ENCODE measurements around the gene ARAP3.
A peak's percentile ranks its signal among the peaks of the same experiment; 100 is the strongest.

The ARAP3 gene

DNA sequence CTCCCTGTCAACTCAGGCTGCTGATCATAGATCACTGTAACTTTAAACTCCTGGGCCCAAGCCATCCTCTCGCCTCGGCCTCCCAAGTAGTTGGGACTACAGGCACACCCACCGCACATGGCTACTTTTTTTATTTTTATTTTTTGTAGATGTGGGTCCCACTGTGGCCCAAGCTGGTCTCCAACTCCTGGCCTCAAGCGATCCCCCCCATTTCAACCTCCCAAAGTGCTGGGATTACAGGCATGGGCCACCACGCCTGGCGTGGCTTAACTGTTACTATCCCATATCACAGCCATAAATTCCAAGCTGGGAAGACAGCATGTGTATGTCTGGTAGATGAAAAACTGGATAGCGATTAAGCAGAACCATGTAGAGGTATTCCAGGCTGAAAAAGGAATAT, 46.4 kb downstream of the ARAP3 start:
- Histone ChIP-seq H3K27me3 (ENCODE audit: control insufficient read depth, insufficient read depth, low read length) (peaks cover 4% of the 10 kb centered on the region), H3K4me3 (ENCODE audit: low read depth, low read length) (peak overlapping the region; percentile 99), H3K9me3 (ENCODE audit: control insufficient read depth, insufficient read depth, low read length) (no peaks in the 10 kb centered on the region), H3K9ac (ENCODE audit: low read depth, low read length) (peak overlapping the region; percentile 93), H3K4me1 (ENCODE audit: control insufficient read depth, insufficient read depth, low read length) (peaks cover 10% of the 10 kb centered on the region), H3K36me3 (ENCODE audit: control insufficient read depth, insufficient read depth, low read length) (peaks cover 10% of the 10 kb centered on the region)

DNA sequence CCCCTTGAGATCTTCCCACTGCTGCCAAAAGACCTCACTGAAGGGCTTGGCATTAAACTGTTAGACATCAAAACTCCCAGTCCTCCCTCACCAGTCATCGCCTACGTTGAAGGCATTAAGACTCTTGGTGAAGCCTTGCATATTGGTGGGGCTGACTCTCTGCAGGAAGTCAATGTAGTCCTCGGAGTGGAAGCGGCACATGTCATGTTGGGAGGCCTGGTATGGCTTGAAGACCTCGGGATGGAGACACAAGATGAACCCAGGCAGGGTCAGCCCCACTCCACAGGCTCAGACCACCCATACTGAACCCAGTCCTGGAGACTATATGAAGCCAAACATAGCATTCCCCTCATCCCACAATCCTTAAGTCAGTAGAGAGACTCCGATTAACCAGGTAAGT, 47.3 kb downstream of the ARAP3 start:
- Histone ChIP-seq H3K9me3 (ENCODE audit: control insufficient read depth, insufficient read depth, low read length) (no peaks in the 10 kb centered on the region), H3K27me3 (ENCODE audit: control insufficient read depth, insufficient read depth, low read length) (peaks cover 4% of the 10 kb centered on the region), H3K4me3 (ENCODE audit: low read depth, low read length) (no peak overlapping the region), H3K9ac (ENCODE audit: low read depth, low read length) (no peak overlapping the region), H3K4me1 (ENCODE audit: control insufficient read depth, insufficient read depth, low read length) (peaks cover 10% of the 10 kb centered on the region), H3K36me3 (ENCODE audit: control insufficient read depth, insufficient read depth, low read length) (peaks cover 9% of the 10 kb centered on the region)

DNA sequence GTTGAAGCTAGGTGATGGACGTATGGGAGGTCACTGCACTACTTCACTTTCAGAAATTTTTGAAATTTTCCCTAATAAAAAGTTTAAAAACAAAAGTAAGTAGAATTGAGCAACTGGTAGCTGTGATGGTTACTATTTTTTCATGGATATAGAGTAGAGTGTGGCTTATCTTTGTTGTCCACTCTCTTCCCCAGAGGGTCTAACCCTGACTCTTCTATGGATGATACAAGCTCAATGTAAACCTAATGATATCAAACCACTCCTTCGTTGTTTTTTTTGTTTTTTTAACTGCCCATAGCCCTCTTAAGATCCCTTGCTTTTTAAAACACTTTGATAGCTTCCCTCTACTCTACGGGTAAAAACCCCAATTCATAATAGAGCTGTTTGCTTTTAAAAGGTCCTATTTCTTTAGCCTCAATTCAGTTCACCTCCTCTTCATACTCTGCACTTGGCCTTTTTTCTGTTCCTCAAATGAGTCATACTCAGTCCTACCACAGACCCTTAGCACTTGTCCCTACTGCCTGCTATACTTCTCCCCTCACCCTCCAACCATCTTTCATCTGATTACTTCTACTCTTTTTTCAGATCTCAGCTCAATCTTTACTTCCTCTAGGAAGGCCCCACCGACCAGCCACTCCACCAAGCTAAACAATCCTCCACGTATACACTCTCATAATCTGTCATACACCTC, 48.0 kb downstream of the ARAP3 start:
- Histone ChIP-seq H3K27me3 (ENCODE audit: control insufficient read depth, insufficient read depth, low read length) (peaks cover 4% of the 10 kb centered on the region), H3K4me1 (ENCODE audit: control insufficient read depth, insufficient read depth, low read length) (peaks cover 10% of the 10 kb centered on the region), H3K36me3 (ENCODE audit: control insufficient read depth, insufficient read depth, low read length) (peaks cover 15% of the 10 kb centered on the region), H3K9ac (ENCODE audit: low read depth, low read length) (no peak overlapping the region), H3K4me3 (ENCODE audit: low read depth, low read length) (no peak overlapping the region), H3K9me3 (ENCODE audit: control insufficient read depth, insufficient read depth, low read length) (no peaks in the 10 kb centered on the region)

DNA sequence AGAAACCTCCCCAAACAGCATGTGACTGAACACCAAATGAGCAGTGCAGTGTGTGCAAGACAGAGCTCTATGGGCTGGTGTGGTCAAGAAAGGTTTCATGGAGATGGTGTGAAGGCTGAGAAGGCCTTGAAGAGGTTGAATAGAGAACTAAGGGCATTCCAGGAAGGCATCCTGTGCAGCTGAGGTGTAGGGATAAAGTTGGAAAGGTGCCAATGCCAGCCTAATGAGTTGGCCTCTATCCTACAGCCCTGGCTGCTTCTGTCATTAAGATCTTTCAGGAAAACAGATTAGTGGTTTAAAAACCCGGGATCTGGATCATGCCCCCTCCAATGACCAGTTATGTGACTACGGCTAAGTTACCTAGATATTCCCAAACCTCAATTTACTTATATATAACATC, 49.4 kb downstream of the ARAP3 start:
- peaks cover 16% of the 10 kb centered on the region for H3K36me3 ChIP-seq (ENCODE audit: control insufficient read depth, insufficient read depth, low read length)
- no peaks in the 10 kb centered on the region for H3K27me3 ChIP-seq (ENCODE audit: control insufficient read depth, insufficient read depth, low read length)
- H3K9me3 ChIP-seq (ENCODE audit: control insufficient read depth, insufficient read depth, low read length): no peaks in the 10 kb centered on the region
- H3K4me1 ChIP-seq (ENCODE audit: control insufficient read depth, insufficient read depth, low read length): peaks cover 3% of the 10 kb centered on the region
- H3K9ac ChIP-seq (ENCODE audit: low read depth, low read length): no peak overlapping the region
- H3K4me3 ChIP-seq (ENCODE audit: low read depth, low read length): no peak overlapping the region

DNA sequence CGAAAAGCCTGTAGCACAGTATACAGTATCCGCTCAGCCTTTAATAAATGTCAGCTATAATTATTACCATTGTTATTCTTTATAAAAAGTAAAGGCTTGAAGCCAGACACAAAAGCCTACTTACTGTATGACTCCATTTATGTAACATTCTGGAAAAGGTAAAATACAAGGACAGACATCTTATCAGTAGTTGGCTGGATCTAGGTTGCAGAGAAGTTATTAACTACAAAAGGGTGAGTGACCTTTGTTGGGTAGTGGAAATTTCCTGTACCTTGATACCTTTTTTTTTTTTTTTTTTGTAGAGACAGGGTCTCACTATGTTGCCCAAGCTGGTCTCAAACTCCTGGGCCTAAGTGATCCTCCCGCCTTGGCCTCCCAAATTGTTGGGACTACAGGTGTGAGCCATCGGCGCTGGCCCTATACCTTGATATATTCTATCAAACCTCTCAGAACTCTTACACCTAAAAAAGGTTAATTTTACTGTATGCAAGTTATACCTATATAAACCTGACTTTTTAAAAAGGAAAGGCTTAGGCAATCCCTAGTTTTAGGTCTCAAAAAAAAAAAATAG, 51.4 kb downstream of the ARAP3 start:
- H3K36me3 ChIP-seq (ENCODE audit: control insufficient read depth, insufficient read depth, low read length): peaks cover 18% of the 10 kb centered on the region
- no peak overlapping the region for H3K9ac ChIP-seq (ENCODE audit: low read depth, low read length)
- no peaks in the 10 kb centered on the region for H3K9me3 ChIP-seq (ENCODE audit: control insufficient read depth, insufficient read depth, low read length)
- no peaks in the 10 kb centered on the region for H3K4me1 ChIP-seq (ENCODE audit: control insufficient read depth, insufficient read depth, low read length)
- H3K4me3 ChIP-seq (ENCODE audit: low read depth, low read length): no peak overlapping the region
- H3K27me3 ChIP-seq (ENCODE audit: control insufficient read depth, insufficient read depth, low read length): no peaks in the 10 kb centered on the region

DNA sequence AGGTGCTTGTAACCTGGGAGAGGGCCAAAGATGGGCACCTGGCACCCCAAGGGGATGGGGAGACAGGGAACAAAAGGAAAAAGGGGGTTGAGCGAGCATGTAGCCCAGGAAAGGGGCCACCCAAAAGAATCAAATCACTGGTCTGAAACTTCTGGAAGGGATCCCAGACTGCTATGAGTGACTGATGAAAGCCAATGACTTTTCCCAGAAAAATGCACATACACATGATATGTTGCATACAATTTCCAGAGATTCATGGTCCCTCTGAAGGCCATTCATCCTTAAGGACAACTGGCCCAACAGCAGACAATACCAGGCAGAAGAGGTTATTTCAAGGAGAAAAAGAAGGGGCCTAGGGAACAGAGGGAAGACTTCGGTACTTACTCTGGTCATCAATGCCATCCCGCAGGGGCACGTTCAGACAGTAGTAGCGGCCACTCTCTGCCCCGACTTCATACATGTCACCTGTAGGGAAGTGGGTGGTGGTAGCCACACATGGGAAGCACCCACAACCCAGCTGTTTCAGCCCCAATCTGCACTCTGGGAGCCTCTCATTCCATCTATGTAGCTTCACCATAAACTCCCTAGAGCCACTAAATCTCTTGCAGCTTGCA, 53.7 kb downstream of the ARAP3 start:
- Histone ChIP-seq H3K27me3 (ENCODE audit: control insufficient read depth, insufficient read depth, low read length) (no peaks in the 10 kb centered on the region), H3K4me1 (ENCODE audit: control insufficient read depth, insufficient read depth, low read length) (peaks cover 6% of the 10 kb centered on the region), H3K9ac (ENCODE audit: low read depth, low read length) (no peak overlapping the region), H3K4me3 (ENCODE audit: low read depth, low read length) (no peak overlapping the region), H3K9me3 (ENCODE audit: control insufficient read depth, insufficient read depth, low read length) (no peaks in the 10 kb centered on the region), H3K36me3 (ENCODE audit: control insufficient read depth, insufficient read depth, low read length) (peaks cover 25% of the 10 kb centered on the region)

DNA sequence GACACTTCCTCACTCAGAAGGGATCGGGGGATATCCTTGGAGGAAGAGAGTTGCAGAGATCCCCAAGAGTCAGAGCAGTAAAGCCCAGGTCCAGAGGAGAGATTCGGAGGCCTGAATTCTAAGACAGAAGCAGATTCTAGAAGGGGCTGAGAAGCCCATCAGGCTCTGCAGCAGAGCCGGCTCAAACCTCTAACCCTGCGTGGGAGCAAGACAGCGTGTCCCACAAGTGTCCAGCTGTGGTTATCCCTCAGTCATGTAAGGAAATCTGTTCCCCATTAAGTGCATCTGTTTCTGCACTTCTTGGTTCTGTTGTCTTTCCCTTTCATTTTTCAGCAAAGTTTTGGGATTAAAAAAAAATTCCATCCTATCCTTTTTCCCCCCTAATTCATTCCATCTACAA, 58.4 kb downstream of the ARAP3 start:
- Histone ChIP-seq H3K4me1 (ENCODE audit: control insufficient read depth, insufficient read depth, low read length) (peaks cover 6% of the 10 kb centered on the region), H3K9me3 (ENCODE audit: control insufficient read depth, insufficient read depth, low read length) (no peaks in the 10 kb centered on the region), H3K27me3 (ENCODE audit: control insufficient read depth, insufficient read depth, low read length) (no peaks in the 10 kb centered on the region), H3K36me3 (ENCODE audit: control insufficient read depth, insufficient read depth, low read length) (peaks cover 13% of the 10 kb centered on the region), H3K9ac (ENCODE audit: low read depth, low read length) (no peak overlapping the region), H3K4me3 (ENCODE audit: low read depth, low read length) (no peak overlapping the region)

DNA sequence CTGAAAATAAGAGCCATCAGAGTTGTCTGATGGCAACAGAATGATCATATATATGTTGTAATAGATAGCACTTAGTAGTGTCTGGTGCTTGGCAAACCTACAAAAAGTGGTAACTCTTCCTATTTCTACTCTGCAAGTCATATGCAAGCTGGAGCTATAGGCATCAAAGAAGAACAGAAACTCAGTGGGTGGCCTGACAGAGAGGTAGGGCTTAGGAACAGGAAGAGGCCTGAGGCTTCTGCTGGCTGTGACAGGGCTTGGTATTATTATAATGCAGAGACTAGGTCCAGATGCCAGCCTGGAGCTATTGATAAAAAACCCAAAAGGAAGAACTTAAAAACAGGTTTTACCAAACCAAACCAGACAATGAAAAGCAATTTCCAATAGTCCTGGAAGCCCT, 58.8 kb downstream of the ARAP3 start:
- H3K9ac ChIP-seq (ENCODE audit: low read depth, low read length): no peak overlapping the region
- H3K4me1 ChIP-seq (ENCODE audit: control insufficient read depth, insufficient read depth, low read length): peaks cover 6% of the 10 kb centered on the region
- H3K4me3 ChIP-seq (ENCODE audit: low read depth, low read length): no peak overlapping the region
- H3K9me3 ChIP-seq (ENCODE audit: control insufficient read depth, insufficient read depth, low read length): no peaks in the 10 kb centered on the region
- H3K27me3 ChIP-seq (ENCODE audit: control insufficient read depth, insufficient read depth, low read length): no peaks in the 10 kb centered on the region
- H3K36me3 ChIP-seq (ENCODE audit: control insufficient read depth, insufficient read depth, low read length): peaks cover 13% of the 10 kb centered on the region

DNA sequence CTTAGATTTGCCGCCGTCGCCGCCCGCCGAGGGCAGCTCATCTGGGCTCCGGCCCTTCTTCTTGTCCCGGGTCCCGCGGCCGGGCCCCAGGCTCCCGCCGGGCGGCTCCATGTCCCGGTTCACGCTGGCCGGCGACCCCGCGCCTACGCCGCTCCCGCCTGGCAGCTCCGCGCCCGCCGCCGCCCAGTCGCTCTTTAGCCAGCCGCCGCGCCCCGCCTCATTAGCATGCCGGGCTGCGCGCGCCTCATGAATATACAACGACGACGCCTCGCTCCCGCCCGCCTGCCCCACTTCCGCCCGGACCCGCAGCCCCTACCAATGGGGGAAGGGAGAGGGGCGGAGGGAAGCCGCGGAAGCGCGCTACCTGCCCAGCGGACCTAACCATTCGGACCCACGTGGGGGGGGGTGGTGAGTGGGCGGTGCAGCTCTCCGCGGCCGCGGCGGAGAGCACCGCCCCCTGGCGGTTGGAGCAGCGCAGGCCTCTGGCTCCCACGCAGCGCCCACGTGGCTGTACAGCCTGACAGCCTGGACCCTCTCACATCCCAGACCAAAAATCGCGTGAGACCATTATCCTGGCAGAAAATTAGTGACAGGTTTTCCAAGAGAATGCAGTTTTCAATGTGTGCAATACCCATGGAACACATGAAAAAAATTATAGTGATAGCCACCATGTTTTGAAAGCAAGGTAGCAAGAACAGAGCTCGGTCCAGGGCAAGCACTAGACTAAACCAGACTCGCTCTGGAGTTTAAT, 63.1 kb downstream of the ARAP3 start, which contains the start of gene DIAPH1:
TSS of gene DIAPH1 (minus strand) at position 197 of the 751 bp plus-strand sequence. CDS start at position 111, 86 bp downstream.
- Histone ChIP-seq H3K9ac (ENCODE audit: low read depth, low read length) (peak within 1 kb of the TSS; percentile 76), H3K36me3 (ENCODE audit: control insufficient read depth, insufficient read depth, low read length) (no peaks in the 10 kb centered on the region), H3K9me3 (ENCODE audit: control insufficient read depth, insufficient read depth, low read length) (no peaks in the 10 kb centered on the region), H3K4me3 (ENCODE audit: low read depth, low read length) (peak within 1 kb of the TSS; percentile 42), H3K27me3 (ENCODE audit: control insufficient read depth, insufficient read depth, low read length) (no peaks in the 10 kb centered on the region), H3K4me1 (ENCODE audit: control insufficient read depth, insufficient read depth, low read length) (peaks cover 14% of the 10 kb centered on the region)

DNA sequence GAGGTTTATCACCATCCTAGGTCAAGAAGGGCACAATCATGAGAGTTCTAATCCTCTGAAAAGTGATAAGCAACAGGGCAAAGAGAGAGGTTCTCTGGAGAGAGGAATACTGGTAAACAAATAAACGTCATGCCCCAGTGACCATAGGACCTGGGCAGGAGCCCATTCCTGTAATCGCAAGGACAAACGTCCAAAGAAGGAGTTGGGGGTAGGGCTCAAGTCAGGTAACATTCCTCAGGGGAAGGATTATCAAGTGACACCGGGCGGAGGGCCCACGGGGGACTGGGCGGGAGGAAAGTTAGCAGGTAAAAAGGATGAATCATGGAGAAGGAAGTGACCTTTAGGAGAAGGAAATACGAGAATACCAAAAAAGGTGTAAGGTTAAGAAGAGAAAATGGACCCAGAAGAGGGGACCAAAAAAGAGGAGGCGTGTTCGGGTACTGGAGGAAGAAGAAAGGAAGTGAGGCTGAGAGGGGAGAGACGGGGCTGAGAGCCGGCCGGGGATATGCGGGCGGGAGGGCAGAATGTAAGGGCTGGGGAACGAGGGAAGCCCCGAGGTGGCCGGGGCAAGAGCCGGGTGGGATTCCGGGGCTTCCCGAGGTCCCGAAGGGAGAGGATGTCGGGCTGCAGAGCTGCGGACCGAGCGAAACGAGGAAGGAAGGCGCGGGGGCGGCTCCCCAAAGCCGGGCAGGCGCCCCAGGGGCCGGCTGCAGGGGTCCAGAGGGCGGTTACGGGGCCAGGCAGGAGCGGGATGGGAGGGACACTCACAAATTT, 63.8 kb downstream of the ARAP3 start:
- Histone ChIP-seq H3K9ac (ENCODE audit: low read depth, low read length) (peak overlapping the region; percentile 76), H3K9me3 (ENCODE audit: control insufficient read depth, insufficient read depth, low read length) (no peaks in the 10 kb centered on the region), H3K4me3 (ENCODE audit: low read depth, low read length) (peak overlapping the region; percentile 42), H3K4me1 (ENCODE audit: control insufficient read depth, insufficient read depth, low read length) (peaks cover 12% of the 10 kb centered on the region), H3K27me3 (ENCODE audit: control insufficient read depth, insufficient read depth, low read length) (no peaks in the 10 kb centered on the region), H3K36me3 (ENCODE audit: control insufficient read depth, insufficient read depth, low read length) (no peaks in the 10 kb centered on the region)

DNA sequence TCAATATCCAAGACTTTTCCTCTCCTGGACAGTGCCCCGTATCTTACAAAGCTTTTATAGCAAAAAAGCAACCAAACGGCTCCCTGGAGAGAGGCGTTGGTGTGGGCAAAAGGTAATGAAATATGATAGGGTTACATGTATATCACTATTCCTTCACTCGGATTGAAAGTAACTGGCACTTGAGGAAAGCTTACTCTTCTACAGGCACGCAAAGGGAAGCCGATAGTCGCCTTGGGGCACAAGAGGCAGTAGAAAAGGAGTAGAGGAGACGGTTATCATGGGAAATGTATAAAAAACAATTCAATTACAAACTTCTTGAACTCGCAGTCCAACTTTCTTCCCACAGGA, 64.4 kb downstream of the ARAP3 start:
- Histone ChIP-seq H3K4me3 (ENCODE audit: low read depth, low read length) (peak overlapping the region; percentile 42), H3K9ac (ENCODE audit: low read depth, low read length) (no peak overlapping the region), H3K36me3 (ENCODE audit: control insufficient read depth, insufficient read depth, low read length) (no peaks in the 10 kb centered on the region), H3K9me3 (ENCODE audit: control insufficient read depth, insufficient read depth, low read length) (no peaks in the 10 kb centered on the region), H3K4me1 (ENCODE audit: control insufficient read depth, insufficient read depth, low read length) (peaks cover 15% of the 10 kb centered on the region), H3K27me3 (ENCODE audit: control insufficient read depth, insufficient read depth, low read length) (no peaks in the 10 kb centered on the region)
